ENCODE measurements around the gene ARHGAP22. TPM values are rescaled to one million over a fixed set of nuclear protein-coding genes. Genes with fewer than 3 reads are reported as not detected.

Gene ARHGAP22
- total RNA-seq, 1 experiment from 2014 or later: 1.8 TPM

GRCh38 chr10:48447356-48448215 is 157.3 kb downstream of the ARHGAP22 start:
- Histone ChIP-seq H3K27me3 (ENCODE audit: control insufficient read depth, insufficient read depth, low read length) (no peaks in the 10 kb centered on the region), H3K36me3 (ENCODE audit: control insufficient read depth, insufficient read depth, low read length) (no peaks in the 10 kb centered on the region), H3K27ac (ENCODE audit: low read length) (no peak overlapping the region), H3K9me3 (ENCODE audit: control insufficient read depth, insufficient read depth, low read depth, low read length) (no peaks in the 10 kb centered on the region), H3K4me3 (ENCODE audit: low read depth in 2 of 2, low read length in 2 of 2) (no peak overlapping the region), H3K4me1 (ENCODE audit: control insufficient read depth, insufficient read depth, low read length) (no peaks in the 10 kb centered on the region)
- in situ Hi-C loops (cut with HindIII; ENCODE audit: low pct_unique_long_range_greater_than_20kb, low sequenced_read_pairs) (no loop called here), intact Hi-C loops (cut with micrococcal nuclease; ENCODE audit: unreplicated experiment) (loop anchor here (10.0 kb wide), 1 partner anchor 57 kb away; no protein-coding TSS in a partner anchor)
- POLR2A ChIA-PET: no interaction called here
- DNase-seq (ENCODE audit: low read depth, low spot score): no peak
- ATAC-seq: no peak
- TF ChIP-seq SIN3A (IDR thresholded peaks at IDR 0.05; ENCODE audit: borderline replicate concordance, insufficient read depth, low read depth, low read length) (no peak), TCF7L2 (IDR thresholded peaks at IDR 0.05; ENCODE audit: low read depth, low read length) (no peak), REST (IDR thresholded peaks at IDR 0.05; ENCODE audit: insufficient read depth in 1 of 2, low read depth in 2 of 2, low read length in 1 of 2) (no peak), CTCF (IDR thresholded peaks at IDR 0.05) (no peak), POLR2AphosphoS5 (IDR thresholded peaks at IDR 0.05; ENCODE audit: low read depth, low read length) (no peak)
- BruUV-seq (replicated peaks): no TSS peak
- CTCF ChIA-PET: no interaction called here

- Histone ChIP-seq H3K4me1 (ENCODE audit: control insufficient read depth, insufficient read depth, low read length) (no peaks in the 10 kb centered on the region), H3K36me3 (ENCODE audit: control insufficient read depth, insufficient read depth, low read length) (no peaks in the 10 kb centered on the region), H3K27me3 (ENCODE audit: control insufficient read depth, insufficient read depth, low read length) (no peaks in the 10 kb centered on the region), H3K9me3 (ENCODE audit: control insufficient read depth, insufficient read depth, low read depth, low read length) (no peaks in the 10 kb centered on the region), H3K4me3 (ENCODE audit: low read depth in 2 of 2, low read length in 2 of 2) (no peak overlapping the region), H3K27ac (ENCODE audit: low read length) (no peak overlapping the region)
- CTCF ChIA-PET: interaction anchor here (1.3 kb wide), 1 partner anchor 209 kb away, joined by 5 read pairs; no protein-coding TSS in a partner anchor
- TF ChIP-seq TCF7L2 (IDR thresholded peaks at IDR 0.05; ENCODE audit: low read depth, low read length) (no peak), CTCF (IDR thresholded peaks at IDR 0.05) (no peak), POLR2AphosphoS5 (IDR thresholded peaks at IDR 0.05; ENCODE audit: low read depth, low read length) (no peak), REST (IDR thresholded peaks at IDR 0.05; ENCODE audit: insufficient read depth in 1 of 2, low read depth in 2 of 2, low read length in 1 of 2) (no peak), SIN3A (IDR thresholded peaks at IDR 0.05; ENCODE audit: borderline replicate concordance, insufficient read depth, low read depth, low read length) (no peak)
- intact Hi-C loops (cut with micrococcal nuclease; ENCODE audit: unreplicated experiment) (loop anchor here (10.0 kb wide), 1 partner anchor 58 kb away; no protein-coding TSS in a partner anchor), in situ Hi-C loops (cut with HindIII; ENCODE audit: low pct_unique_long_range_greater_than_20kb, low sequenced_read_pairs) (no loop called here)
- ATAC-seq (no peak), DNase-seq (ENCODE audit: low read depth, low spot score) (no peak)
- no TSS peak for BruUV-seq (replicated peaks)
- POLR2A ChIA-PET: no interaction called here
Measured at GRCh38 chr10:48446785-48447184, 158.1 kb downstream of the ARHGAP22 start.
